Fibroblast of mammary gland (primary cell): ENCODE results near the gene PIEZO2.

Experiments used
- DNase-seq: peaks from one replicate; pipeline ENCODE4 v3.0.0-alpha.2; 2010; ENCODE audit warnings: low read depth
- H3K4me3 ChIP-seq: 2 replicates; pipeline ENCODE4 v1.5.1; 2011; ENCODE audit warnings: low read depth, mild to moderate bottlenecking, low read length, moderate library complexity; ENCODE audit not compliant: control insufficient read depth
- CTCF ChIP-seq: conservative IDR thresholded peaks from 2 replicates; pipeline ENCODE4 v1.5.1; 2011; ENCODE audit warnings: low read depth, low read length, inconsistent platforms; ENCODE audit not compliant: control insufficient read depth, insufficient read depth

The PIEZO2 gene

GRCh38 chr18:11027862-11028261 is 121.5 kb downstream of the PIEZO2 start:
- no peak for DNase-seq
- no peak overlapping the region for H3K4me3 ChIP-seq
- TF ChIP-seq CTCF, result no peak

- no peak for DNase-seq
- no peak overlapping the region for H3K4me3 ChIP-seq
- no peak for TF ChIP-seq CTCF
These were observed 123.7 kb downstream of the PIEZO2 start for GRCh38 chr18:11025671-11026070.

- DNase-seq, result no peak
These were observed 124.3 kb downstream of the PIEZO2 start for GRCh38 chr18:11024928-11025669.

DNA sequence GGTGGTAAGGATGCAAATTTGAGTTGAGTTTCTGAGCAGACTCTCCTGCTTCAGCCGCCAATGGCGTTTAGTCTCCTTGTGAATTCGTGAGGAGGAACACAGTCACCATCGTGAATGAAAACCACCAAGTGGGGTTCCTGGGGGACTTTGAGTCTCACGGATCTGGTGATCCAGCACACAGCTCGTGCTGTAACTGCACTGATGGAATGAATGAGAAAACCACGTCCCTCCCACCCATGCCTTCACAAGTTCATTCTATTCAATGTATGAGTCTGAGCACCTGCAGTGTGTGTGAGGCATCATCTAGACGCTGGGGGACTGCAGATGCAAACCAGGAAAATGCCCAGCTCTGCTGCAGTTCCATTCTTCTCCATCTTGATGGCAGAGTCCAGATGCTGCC is 127.9 kb downstream of the PIEZO2 start:
- DNase-seq, result no peak
- H3K4me3 ChIP-seq, result no peak overlapping the region
- no peak for TF ChIP-seq CTCF

More at GRCh38 chr18:11024928-11025669, 124.3 kb downstream of the PIEZO2 start:
- TF ChIP-seq CTCF, result no peak
- H3K4me3 ChIP-seq, result no peak overlapping the region

DNA sequence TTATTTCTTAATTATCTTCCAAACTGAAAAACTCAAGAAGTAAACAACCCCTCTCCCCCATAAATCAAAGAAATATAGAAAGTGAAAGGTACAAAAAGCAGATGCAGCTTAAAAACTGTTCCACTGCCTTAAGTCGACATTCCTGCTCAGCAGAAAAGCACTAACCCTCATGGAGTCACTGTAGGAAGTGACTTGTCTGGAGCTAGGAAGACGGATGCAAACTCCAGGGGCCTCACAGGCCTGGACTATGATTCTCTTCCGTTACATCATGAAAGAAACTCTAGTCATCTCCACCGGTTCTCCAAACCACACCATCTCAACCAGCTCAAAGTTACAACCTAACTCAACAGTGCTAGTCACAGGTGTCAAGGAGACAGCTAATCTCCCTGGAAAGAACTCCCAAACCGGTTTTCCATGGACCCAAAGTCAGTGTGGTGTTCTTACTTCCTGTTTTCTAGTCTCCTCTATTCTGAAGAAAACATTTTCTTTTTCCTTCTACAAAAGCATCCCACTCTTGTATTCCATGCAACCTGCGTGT is 128.4 kb downstream of the PIEZO2 start:
- DNase-seq, result no peak
- no peak overlapping the region for H3K4me3 ChIP-seq
- no peak for TF ChIP-seq CTCF

DNA sequence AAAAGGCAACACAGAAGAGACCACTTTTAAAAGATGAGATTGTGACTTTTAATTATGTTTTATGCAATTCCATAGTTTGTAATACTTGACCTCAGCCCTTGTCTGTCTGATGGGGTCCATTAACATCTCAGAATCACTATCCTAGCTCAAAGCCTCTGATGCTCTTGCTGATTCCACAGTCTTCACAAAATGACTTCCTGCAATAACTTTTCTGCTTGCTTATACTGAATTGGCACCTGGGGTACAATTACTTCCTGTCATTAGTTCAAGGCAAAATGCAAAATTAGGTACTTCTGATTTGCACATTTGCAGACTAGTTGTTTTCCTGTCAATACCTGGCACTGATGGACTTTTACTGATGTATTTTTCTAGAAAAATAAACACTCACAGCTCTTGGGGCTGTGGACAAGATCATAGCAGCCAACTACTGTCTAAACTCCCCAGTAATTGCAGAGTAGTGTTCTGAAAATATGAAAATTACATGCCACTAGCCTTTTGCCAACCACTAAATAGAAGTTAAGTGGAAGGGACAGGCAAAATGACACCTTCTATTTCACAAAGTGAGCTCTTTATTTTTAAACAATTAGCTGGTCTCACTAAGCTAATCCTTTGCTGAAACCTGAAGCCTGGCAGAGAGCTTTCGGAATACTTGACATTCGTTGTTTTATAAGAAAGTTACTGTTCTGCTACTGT is 129.1 kb downstream of the PIEZO2 start:
- H3K4me3 ChIP-seq, result no peak overlapping the region
- no peak for TF ChIP-seq CTCF
- DNase-seq, result no peak
